Stimulated activated CD8-positive, alpha-beta memory T cell treated with anti-CD3 and anti-CD28 coated beads, Interleukin-4, amount 100 ng/mL, for 1 hour (primary cell): ENCODE measurements around the gene TMEM217.

Experiments used
- DNase-seq, 2 donors: peaks; one replicate each; pipeline ENCODE4 v3.0.0-alpha.2; 2020; ENCODE audit warnings: low read depth in 2 of 2, low spot score in 1 of 2

Gene TMEM217

DNA sequence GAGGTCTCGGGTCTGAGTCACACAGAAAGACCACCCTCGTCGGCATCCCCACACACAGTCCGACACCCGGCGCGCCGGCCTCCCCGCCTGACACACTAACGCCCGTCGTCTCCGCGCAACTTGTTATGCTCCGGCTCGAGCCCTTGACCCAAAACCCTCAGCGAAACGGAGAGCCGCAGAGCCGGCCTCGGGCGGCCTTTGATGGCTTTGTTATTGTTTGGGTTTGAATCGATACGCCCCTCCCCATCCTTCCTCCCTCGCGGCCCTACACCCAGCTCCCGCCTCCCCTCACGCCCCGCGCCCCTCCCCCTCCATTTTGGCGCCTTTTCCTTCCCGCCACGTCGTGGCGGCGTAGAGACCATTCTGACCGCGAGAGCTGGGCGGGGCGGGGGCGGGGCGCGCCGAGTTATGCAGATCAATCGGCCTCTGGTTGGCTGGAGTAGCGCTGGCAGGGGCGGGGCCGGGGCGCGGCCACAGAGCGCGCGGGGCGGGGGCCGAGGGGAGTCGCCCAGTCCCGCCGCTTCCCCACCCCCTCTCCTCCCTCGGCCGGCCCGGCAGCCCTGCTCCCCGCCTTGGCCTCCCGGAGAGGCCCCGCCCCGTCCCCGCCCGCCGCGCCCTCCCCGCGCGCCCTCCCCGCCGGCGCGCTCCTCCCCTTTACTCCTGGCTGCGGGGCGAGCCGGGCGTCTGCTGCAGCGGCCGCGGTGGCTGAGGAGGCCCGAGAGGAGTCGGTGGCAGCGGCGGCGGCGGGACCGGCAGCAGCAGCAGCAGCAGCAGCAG lies 88.3 kb downstream of the TMEM217 start, which contains the start of gene PIM1:
Gene PIM1, plus strand, starts transcription at position 657 of the 777 bp plus-strand sequence. CDS start 424 bp downstream, outside the sequence.
- DNase-seq = peak; percentile 96 to 99

- no peak for DNase-seq
Measured at GRCh38 chr6:37168811-37169495, 89.0 kb downstream of the TMEM217 start.

DNA sequence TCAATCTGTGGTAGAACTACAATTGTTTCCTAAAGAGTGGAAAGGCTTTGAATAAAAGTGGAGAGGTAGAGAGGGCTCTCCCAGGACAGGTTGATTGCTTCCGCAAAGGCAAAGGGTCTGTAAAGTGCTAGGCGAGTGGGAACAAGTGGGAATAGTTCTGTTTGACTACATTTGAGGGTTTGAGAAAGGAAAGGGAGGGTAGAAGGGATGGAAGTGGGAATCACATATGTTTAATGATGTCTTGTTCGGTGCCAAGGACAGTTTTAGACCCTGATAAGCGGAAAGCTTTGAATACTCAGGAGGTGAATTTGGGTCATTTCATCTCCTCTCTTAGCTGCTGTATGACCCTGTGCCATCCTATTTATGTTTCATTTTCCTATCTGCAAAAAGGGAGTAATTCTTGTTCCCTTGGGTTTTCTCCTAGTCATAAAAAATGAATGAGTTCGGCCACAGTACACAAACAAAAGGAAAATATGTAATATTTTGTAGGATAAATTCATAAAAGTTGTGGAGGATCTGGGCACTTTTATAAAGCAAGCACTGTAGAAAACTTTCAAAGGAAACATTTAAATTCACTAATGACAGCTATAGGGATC lies 89.7 kb downstream of the TMEM217 start:
- DNase-seq = no peak

- no peak for DNase-seq
Measured at GRCh38 chr6:37162740-37163139, 95.2 kb downstream of the TMEM217 start.
